ENCODE data around the gene DPYD.

The DPYD gene

GRCh38 chr1:97140611-97141010 lies 780.2 kb downstream of the DPYD start:
- no peaks in the 10 kb centered on the region for H3K27me3 ChIP-seq (ENCODE audit: control insufficient read depth, insufficient read depth, low read length)
- H3K4me3 ChIP-seq (ENCODE audit: low read depth, low read length) = no peak overlapping the region
- H3K4me1 ChIP-seq (ENCODE audit: control insufficient read depth, insufficient read depth, low read length) = no peaks in the 10 kb centered on the region
- H3K9me3 ChIP-seq (ENCODE audit: control insufficient read depth, insufficient read depth, low read length) = no peaks in the 10 kb centered on the region
- H3K36me3 ChIP-seq (ENCODE audit: control insufficient read depth, insufficient read depth, low read length) = no peaks in the 10 kb centered on the region
- no peak overlapping the region for H3K9ac ChIP-seq (ENCODE audit: low read depth, low read length)

GRCh38 chr1:97139512-97139911 lies 781.3 kb downstream of the DPYD start:
- no peak overlapping the region for H3K4me3 ChIP-seq (ENCODE audit: low read depth, low read length)
- H3K4me1 ChIP-seq (ENCODE audit: control insufficient read depth, insufficient read depth, low read length) = no peaks in the 10 kb centered on the region
- H3K36me3 ChIP-seq (ENCODE audit: control insufficient read depth, insufficient read depth, low read length) = no peaks in the 10 kb centered on the region
- H3K9me3 ChIP-seq (ENCODE audit: control insufficient read depth, insufficient read depth, low read length) = no peaks in the 10 kb centered on the region
- no peaks in the 10 kb centered on the region for H3K27me3 ChIP-seq (ENCODE audit: control insufficient read depth, insufficient read depth, low read length)
- H3K9ac ChIP-seq (ENCODE audit: low read depth, low read length) = no peak overlapping the region

GRCh38 chr1:97138515-97139032 lies 782.3 kb downstream of the DPYD start:
- Histone ChIP-seq H3K9ac (ENCODE audit: low read depth, low read length) (no peak overlapping the region), H3K27me3 (ENCODE audit: control insufficient read depth, insufficient read depth, low read length) (no peaks in the 10 kb centered on the region), H3K36me3 (ENCODE audit: control insufficient read depth, insufficient read depth, low read length) (no peaks in the 10 kb centered on the region), H3K4me1 (ENCODE audit: control insufficient read depth, insufficient read depth, low read length) (no peaks in the 10 kb centered on the region), H3K4me3 (ENCODE audit: low read depth, low read length) (no peak overlapping the region), H3K9me3 (ENCODE audit: control insufficient read depth, insufficient read depth, low read length) (no peaks in the 10 kb centered on the region)

- H3K4me1 ChIP-seq (ENCODE audit: control insufficient read depth, insufficient read depth, low read length) = no peaks in the 10 kb centered on the region
- no peak overlapping the region for H3K9ac ChIP-seq (ENCODE audit: low read depth, low read length)
- no peaks in the 10 kb centered on the region for H3K9me3 ChIP-seq (ENCODE audit: control insufficient read depth, insufficient read depth, low read length)
- no peaks in the 10 kb centered on the region for H3K27me3 ChIP-seq (ENCODE audit: control insufficient read depth, insufficient read depth, low read length)
- H3K36me3 ChIP-seq (ENCODE audit: control insufficient read depth, insufficient read depth, low read length) = no peaks in the 10 kb centered on the region
- no peak overlapping the region for H3K4me3 ChIP-seq (ENCODE audit: low read depth, low read length)
Measured at GRCh38 chr1:97137862-97138514, 782.8 kb downstream of the DPYD start.

GRCh38 chr1:97136996-97137395 lies 783.8 kb downstream of the DPYD start:
- no peak overlapping the region for H3K9ac ChIP-seq (ENCODE audit: low read depth, low read length)
- H3K4me3 ChIP-seq (ENCODE audit: low read depth, low read length) = no peak overlapping the region
- no peaks in the 10 kb centered on the region for H3K36me3 ChIP-seq (ENCODE audit: control insufficient read depth, insufficient read depth, low read length)
- H3K27me3 ChIP-seq (ENCODE audit: control insufficient read depth, insufficient read depth, low read length) = no peaks in the 10 kb centered on the region
- no peaks in the 10 kb centered on the region for H3K4me1 ChIP-seq (ENCODE audit: control insufficient read depth, insufficient read depth, low read length)
- no peaks in the 10 kb centered on the region for H3K9me3 ChIP-seq (ENCODE audit: control insufficient read depth, insufficient read depth, low read length)

GRCh38 chr1:97135972-97136371 lies 784.9 kb downstream of the DPYD start:
- no peaks in the 10 kb centered on the region for H3K36me3 ChIP-seq (ENCODE audit: control insufficient read depth, insufficient read depth, low read length)
- H3K4me1 ChIP-seq (ENCODE audit: control insufficient read depth, insufficient read depth, low read length) = no peaks in the 10 kb centered on the region
- no peaks in the 10 kb centered on the region for H3K9me3 ChIP-seq (ENCODE audit: control insufficient read depth, insufficient read depth, low read length)
- H3K9ac ChIP-seq (ENCODE audit: low read depth, low read length) = no peak overlapping the region
- no peak overlapping the region for H3K4me3 ChIP-seq (ENCODE audit: low read depth, low read length)
- H3K27me3 ChIP-seq (ENCODE audit: control insufficient read depth, insufficient read depth, low read length) = no peaks in the 10 kb centered on the region

- Histone ChIP-seq H3K27me3 (ENCODE audit: control insufficient read depth, insufficient read depth, low read length) (no peaks in the 10 kb centered on the region), H3K9me3 (ENCODE audit: control insufficient read depth, insufficient read depth, low read length) (no peaks in the 10 kb centered on the region), H3K36me3 (ENCODE audit: control insufficient read depth, insufficient read depth, low read length) (no peaks in the 10 kb centered on the region), H3K4me3 (ENCODE audit: low read depth, low read length) (no peak overlapping the region), H3K9ac (ENCODE audit: low read depth, low read length) (no peak overlapping the region), H3K4me1 (ENCODE audit: control insufficient read depth, insufficient read depth, low read length) (no peaks in the 10 kb centered on the region)
Measured at GRCh38 chr1:97128426-97128825, 792.4 kb downstream of the DPYD start.

GRCh38 chr1:97123717-97124431 lies 797.0 kb downstream of the DPYD start:
- no peaks in the 10 kb centered on the region for H3K4me1 ChIP-seq (ENCODE audit: control insufficient read depth, insufficient read depth, low read length)
- H3K9me3 ChIP-seq (ENCODE audit: control insufficient read depth, insufficient read depth, low read length) = no peaks in the 10 kb centered on the region
- H3K4me3 ChIP-seq (ENCODE audit: low read depth, low read length) = no peak overlapping the region
- H3K36me3 ChIP-seq (ENCODE audit: control insufficient read depth, insufficient read depth, low read length) = no peaks in the 10 kb centered on the region
- no peaks in the 10 kb centered on the region for H3K27me3 ChIP-seq (ENCODE audit: control insufficient read depth, insufficient read depth, low read length)
- no peak overlapping the region for H3K9ac ChIP-seq (ENCODE audit: low read depth, low read length)

- Histone ChIP-seq H3K4me3 (ENCODE audit: low read depth, low read length) (no peak overlapping the region), H3K36me3 (ENCODE audit: control insufficient read depth, insufficient read depth, low read length) (no peaks in the 10 kb centered on the region), H3K9ac (ENCODE audit: low read depth, low read length) (no peak overlapping the region), H3K4me1 (ENCODE audit: control insufficient read depth, insufficient read depth, low read length) (no peaks in the 10 kb centered on the region), H3K9me3 (ENCODE audit: control insufficient read depth, insufficient read depth, low read length) (no peaks in the 10 kb centered on the region), H3K27me3 (ENCODE audit: control insufficient read depth, insufficient read depth, low read length) (no peaks in the 10 kb centered on the region)
Measured at GRCh38 chr1:97120806-97121205, 800.0 kb downstream of the DPYD start.

- peaks cover 4% of the 10 kb centered on the region for H3K4me1 ChIP-seq (ENCODE audit: control insufficient read depth, insufficient read depth, low read length)
- H3K27me3 ChIP-seq (ENCODE audit: control insufficient read depth, insufficient read depth, low read length) = no peaks in the 10 kb centered on the region
- H3K36me3 ChIP-seq (ENCODE audit: control insufficient read depth, insufficient read depth, low read length) = no peaks in the 10 kb centered on the region
- no peaks in the 10 kb centered on the region for H3K9me3 ChIP-seq (ENCODE audit: control insufficient read depth, insufficient read depth, low read length)
- no peak overlapping the region for H3K9ac ChIP-seq (ENCODE audit: low read depth, low read length)
- no peak overlapping the region for H3K4me3 ChIP-seq (ENCODE audit: low read depth, low read length)
Measured at GRCh38 chr1:97119260-97120158, 801.3 kb downstream of the DPYD start.

- Histone ChIP-seq H3K9ac (ENCODE audit: low read depth, low read length) (no peak overlapping the region), H3K4me1 (ENCODE audit: control insufficient read depth, insufficient read depth, low read length) (peaks cover 4% of the 10 kb centered on the region), H3K27me3 (ENCODE audit: control insufficient read depth, insufficient read depth, low read length) (no peaks in the 10 kb centered on the region), H3K9me3 (ENCODE audit: control insufficient read depth, insufficient read depth, low read length) (no peaks in the 10 kb centered on the region), H3K4me3 (ENCODE audit: low read depth, low read length) (no peak overlapping the region), H3K36me3 (ENCODE audit: control insufficient read depth, insufficient read depth, low read length) (no peaks in the 10 kb centered on the region)
Measured at GRCh38 chr1:97114842-97115241, 806.0 kb downstream of the DPYD start.

Data from iPS-15b (cell line).